ENCODE measurements around the gene ETFA.

ETFA gene

DNA sequence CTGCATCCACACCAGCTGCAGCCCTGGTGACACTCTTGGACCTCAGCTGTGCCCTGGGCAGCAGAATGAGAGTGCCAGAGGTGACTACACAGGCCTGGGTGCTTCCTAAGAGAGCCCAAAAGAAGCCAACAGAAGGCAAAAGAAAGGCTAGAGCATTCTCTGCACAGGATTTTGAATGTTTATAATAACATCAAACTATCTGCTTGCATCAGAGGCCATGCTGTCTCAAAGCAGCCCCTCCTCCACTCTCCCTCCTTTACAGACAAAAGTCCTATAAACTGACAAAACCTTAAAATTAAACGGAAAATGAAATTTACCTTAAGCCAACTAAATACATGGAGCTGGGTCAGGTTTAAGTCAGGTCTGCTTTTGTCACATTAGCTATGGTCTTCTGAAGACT lies 95.6 kb downstream of the ETFA start:
- DNase-seq (ENCODE audit: low spot score) = no peak

DNA sequence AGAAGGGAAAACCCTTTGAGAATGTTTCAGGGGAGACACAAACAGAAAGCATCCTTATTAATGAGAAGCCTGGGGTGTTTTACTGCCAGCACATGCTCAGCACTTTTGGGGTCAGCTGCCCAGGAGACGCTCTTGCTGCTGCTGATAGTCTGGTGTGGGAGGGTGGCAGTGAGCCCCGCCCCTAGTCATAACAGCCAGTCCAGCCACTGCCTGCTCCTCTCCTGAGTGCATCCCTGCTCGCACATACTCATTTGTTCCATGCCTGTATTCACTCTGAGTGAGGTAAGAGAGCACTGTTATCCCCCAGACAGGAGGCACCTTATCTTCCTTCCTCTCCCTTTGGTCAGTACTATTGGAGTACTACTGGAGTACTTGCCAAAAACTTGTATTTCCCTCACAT lies 101.3 kb downstream of the ETFA start:
- no peak for DNase-seq (ENCODE audit: low spot score)

DNA sequence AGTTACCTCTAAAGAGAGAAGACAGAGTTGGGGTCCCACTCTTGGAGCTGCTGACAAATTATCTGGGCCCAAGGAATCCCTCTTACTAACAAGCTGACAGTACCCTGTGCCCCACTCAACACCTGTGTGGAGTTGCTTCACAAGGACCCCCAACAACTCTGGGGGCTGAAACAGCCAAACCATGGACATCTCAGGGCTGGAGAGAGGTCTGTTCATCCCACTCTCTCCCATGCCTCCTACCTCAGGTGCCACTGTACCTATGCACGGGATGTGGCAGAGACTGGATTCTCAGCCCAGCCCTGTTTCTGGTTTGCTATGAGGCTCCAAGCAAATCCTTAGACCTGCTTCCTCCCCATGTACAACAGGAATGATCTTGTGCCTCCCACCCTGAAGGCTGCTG lies 101.7 kb downstream of the ETFA start:
- no peak for DNase-seq (ENCODE audit: low spot score)

DNA sequence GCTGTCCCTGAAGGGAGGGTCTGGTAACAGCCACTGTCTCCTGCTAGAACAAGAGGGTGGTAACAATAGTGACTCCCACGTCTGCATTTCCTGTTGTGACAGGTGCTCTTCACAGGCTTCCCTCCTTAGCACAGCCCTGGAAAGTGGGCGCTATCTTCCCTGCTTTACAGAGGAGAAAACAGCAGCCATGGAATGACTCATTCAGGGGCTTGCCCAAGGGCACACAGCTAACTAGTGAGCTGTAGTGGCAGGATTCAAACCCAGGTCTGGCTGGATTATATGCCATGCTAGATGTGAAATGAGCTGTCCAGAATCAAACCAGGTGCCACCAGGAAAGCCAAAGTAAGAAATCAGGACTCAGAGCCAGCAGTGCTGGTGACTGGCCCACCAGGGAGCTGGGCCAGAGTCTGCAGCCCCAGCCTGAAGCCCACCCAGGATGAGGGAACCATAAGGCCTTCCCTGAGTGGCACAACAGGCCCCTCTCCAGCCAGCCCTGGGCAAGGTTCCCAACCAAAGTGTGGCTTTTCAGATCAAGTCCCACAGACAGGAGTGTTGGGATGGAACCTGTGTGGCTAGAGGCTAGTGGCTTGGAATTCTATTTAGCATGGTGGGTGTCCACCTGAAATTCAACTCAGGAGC lies 102.4 kb downstream of the ETFA start:
- DNase-seq (ENCODE audit: low spot score) = no peak

DNA sequence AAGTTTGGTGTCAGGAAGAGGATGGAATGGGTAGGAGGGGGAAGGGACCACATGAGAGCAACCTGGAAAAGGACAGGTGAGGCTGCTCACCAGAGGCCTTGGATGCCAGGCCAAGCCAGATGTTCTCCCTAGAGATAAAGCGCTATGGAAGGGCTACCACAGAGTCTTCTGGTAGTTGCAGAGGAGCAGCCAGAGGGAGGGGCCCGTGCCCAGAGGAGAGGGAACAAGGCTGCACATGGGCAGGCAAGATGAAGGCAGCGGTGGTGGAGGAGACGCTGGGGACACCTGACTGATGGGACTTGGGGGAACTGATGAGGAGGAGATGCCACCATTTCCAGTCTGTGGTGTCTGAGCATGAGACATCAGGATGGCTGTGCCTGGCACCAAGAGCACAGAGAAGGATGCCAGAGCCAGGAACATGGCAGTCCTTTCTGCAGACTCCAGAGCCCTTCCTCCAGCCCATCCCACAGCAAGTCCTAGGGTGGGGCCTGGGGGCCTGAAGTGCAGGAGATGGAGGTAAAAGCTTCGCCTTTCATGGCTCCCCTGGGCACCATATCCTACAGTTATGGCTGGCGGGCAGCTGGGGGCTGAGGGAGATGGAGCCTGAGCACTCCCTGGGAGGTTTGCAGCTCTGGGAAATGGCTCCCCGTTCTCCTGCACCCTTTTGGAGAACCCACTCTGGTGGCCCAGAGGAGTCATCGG lies 103.0 kb downstream of the ETFA start:
- DNase-seq (ENCODE audit: low spot score) = no peak

DNA sequence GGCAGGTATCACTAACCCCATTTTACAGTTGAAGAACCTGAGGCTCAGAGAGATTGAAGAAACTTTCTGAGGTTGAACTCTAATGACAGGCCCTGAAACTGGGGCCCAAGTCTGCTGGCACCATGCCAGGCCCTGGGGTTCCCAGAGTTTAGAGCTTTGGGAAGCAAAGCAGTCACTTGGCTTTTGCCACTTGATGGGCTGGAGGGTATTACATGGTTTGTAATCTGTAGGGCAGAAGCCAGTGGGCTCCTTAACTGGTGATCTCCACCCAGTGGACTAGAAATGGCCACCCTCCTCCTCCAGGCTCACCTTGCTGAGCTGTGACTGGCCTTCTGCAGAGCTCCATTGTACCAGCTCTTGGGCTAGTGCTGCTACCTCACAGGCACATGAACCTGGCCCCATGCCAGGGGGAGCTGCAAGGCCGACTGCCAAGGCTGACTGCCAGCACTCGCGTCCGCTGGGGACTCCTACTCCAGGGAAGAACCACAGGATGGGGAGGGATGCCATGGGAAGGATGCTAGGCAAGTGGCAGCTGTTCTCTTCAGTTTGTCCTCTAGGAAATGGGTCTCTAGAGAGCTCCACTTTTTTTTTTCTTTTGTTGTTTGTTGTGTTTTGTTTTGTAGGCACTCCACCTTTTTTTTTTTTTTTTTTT lies 104.8 kb downstream of the ETFA start:
- no peak for DNase-seq (ENCODE audit: low spot score)

DNA sequence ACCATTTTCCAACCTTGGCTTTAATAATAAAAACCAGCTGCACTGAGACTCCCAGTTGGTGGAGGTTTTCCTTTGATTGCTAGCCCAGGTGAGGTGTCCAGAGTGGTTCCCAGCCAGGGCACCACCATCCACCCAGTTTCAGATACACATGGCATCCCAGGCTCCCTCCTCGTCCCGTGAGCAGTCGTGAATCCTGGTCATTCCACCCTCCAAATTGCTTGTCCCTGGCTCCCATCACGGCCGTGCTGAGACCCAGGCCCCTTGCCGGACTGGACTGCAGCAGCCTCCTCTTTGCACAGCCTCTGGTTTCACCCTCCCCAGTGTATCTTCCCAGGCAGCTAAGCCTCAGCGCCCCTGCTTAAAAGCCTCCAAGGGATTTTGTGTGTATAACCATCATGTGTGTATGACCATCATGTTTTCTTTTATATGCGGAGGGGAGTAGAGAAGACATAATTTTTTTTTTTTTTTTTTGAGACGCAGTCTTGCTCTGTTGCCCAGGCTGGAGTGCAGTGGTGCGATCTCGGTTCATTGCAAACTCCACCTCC lies 106.3 kb downstream of the ETFA start:
- DNase-seq (ENCODE audit: low spot score) = no peak

DNA sequence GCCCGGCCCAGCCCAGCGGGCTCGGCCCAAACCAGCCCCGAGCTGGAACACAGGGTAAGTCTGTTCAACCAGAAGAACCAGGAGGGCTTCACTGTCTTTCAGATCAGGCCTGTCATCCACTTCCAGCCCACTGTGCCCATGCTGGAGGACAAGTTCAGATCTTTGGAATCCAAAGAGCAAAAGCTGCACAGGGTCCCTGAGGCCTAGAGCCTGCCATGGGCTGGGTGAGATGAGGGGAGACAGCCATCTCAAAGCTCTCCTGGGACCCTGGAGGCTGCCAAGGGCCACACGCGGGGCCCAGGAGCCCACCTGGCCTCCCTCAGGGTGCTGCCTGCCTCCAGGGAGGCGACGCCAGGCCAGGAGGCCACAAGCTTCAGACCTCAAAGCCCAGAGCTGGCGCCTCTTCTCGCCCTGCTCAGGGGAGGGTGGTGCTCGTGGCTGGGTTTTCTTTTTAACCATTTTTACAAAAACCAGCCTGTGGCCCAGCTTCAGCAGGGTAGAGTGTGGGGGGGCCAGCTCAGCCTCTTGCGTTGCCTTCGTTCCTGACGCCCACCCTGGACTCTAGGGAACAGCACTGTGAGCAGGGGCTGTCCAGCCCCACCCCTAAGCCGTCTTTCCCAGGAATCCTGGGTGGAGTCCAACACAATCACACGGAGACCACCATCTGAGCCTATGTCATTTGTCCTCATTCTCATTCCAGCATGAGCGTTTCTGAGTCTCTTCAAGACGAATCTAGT lies 107.0 kb downstream of the ETFA start:
- DNase-seq (ENCODE audit: low spot score) = no peak

DNA sequence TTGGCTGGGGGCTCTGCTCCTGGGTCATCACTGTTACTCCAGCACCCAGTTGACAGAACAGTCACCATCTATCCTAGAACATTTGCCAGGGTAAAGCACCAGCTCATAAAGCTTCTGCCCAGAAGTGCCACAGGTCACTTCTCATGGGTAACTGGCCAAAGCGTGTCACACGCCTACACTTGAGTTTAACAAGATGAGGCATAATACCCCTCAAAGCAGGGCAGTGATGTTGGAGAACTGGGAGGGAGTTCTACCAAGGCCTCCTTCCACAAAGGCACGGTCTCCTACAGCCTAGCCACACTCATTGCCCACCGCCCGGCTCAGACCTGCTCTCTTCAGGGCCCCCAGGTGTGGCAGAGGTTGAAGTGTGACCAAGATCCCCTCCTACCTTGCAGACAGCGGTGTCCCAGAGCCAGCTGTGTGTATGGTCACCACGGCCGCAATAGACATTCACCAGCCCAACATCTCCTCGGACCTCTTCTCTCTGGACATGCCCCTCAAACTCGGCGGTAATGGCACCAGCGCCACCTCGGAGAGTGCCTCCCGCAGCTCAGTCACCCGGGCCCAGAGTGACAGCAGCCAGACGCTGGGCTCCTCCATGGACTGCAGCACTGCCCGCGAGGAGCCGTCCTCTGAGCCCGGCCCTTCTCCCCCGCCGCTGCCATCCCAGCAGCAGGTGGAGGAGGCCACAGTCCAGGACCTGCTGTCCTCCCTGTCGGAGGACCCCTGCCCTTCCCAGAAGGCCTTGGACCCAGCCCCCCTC lies 107.7 kb downstream of the ETFA start:
- no peak for DNase-seq (ENCODE audit: low spot score)

DNA sequence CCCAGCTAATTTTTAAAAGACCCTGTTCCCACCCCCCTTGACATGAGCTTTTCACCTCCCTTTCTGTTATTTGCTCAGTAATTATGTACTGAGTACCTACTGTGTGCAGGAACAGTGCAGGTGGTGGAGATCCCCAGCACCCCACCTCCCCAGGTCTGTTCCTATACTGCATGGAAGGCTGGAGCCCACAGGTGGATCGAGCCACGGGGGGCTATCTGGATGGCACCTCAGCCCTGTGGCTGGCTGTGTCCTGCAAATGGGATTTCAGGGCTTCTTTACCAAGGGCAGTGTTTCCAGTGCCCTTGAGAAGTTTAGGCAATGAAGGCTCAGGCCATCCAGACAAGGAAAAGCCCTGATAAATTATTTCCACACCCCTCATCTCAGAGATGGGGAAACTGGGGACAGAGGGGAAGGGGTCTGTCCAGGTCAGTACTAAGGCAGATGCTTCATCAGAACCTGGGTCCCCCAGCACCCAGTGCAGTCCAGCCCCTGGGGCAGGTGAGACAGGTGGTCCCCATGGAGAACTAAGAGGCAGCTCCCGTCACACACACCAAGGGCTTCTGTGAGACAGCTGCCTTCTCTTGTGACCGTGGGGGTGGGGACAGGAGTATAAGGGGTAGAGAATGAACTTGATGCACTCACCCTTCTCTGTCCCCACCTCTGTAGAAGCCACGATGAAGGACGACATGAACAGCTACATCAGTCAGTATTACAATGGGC lies 109.6 kb downstream of the ETFA start:
- no peak for DNase-seq (ENCODE audit: low spot score)

DNA sequence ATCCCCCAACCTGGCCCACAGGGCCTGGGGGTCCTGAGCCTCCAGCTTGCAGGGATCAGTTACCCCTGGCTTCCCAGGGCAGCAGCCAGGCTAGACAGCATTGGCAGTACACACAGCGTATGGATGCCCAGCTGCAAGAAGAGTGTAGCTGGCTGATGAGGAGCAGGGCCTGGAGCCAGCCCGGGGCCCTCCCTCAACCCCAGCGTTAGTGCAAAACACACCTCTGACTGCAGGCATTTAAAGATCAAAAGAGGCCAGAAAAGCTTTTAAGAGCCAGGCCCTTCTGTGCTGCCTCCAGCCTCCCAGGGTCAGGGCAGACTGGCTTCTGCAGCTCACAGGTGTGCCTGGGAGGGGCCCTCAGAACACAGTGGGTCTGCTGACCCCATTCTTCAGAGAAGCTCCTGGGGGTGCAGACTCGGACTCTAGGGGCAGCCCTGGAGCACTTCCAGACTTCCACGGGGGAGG lies 110.6 kb downstream of the ETFA start:
- DNase-seq (ENCODE audit: low spot score) = no peak

DNA sequence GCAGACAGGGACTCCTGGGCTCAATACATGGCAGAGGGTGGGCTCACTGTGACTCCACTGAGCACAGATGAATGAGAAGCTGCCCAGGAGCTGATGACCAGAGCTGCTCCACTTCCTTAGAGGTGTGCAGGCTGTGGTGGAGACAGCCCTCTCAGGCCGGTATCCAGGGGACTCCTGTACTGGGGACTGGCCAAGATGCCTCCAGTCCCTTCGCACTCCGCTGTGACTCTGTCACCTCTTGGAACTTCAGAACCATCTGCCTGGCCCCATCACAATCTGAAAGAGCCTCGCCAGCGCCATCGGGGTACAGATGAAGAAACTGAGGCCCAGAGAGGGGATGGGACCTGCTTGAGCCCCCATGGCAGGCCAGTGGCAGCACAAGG lies 111.2 kb downstream of the ETFA start:
- no peak for DNase-seq (ENCODE audit: low spot score)

DNA sequence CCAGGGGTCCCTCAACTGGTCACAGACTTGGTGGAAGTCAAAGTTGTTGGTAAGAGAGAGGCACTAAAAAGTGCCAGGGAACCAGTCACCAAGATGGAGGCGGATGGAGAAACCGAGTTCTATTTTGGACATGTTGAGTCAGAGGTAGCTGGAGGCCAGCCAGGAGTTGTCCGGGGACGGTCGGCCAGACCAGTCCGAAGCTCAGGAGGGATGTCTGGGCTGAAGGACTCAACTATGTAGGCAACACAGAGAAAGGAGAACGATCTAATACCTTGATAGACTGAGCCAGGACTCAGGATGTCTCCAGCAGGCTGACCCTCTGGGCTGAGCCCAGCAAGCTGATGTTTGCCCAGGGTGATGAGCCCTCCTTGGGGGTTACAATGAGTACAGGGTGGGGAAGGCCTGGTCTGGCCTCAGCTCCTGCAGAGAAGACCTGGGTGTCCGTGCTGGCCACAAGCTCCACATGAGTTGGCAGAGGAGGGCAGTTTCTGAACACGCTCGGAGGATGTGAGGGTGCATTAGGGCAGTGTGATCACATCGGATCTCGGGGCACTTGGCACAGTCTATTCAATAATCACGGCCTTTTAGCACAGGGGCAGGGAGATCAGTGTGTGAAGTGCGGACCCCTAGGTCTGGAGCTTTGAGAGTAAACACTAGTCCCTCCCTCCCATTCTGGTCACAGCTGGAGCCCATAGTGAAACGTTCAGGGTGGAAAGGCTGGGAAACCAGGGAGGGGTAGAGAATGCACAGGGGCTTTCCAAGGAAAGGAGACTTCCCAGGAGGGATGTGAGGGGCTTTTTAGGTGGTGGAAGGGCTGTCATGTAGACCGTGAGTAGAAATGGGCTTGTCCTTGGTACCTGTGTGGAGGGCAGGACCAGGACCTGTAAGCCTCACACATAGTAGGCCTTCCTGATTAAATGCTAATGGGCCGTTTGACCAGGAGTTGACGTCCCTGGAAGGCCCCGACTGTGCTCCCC lies 111.9 kb downstream of the ETFA start:
- DNase-seq (ENCODE audit: low spot score) = no peak

DNA sequence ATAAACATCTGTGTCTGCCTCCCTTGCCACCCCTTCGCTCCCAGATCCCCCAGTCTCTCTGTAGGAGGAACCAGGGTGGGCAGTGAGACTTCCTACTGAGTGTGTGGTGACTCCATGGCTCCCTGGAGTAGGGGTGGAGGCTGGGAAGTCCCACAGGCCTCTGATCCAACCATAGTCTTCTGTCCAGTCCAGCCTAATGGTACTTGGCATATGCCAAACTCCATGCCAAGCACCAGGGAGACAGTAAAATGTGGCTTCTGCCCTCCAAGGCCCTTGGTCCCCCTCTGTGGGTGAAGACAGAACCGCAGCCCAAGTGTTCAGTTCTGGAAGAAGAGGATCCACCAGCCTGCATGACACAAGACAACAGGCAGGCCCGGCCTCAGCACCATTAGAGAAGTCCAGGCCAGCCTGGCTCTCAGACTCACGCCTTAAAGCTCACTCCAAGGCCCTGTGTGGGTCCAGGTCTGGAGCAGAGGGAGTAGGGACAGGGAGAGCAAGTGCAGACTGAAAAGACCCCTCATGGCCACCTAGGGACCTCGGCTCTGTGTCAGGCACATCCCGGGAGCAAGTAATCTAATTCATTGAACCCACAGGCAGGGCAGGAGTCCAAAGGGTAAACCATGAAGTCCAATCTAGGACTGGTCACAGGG lies 112.7 kb downstream of the ETFA start:
- DNase-seq (ENCODE audit: low spot score) = no peak

DNA sequence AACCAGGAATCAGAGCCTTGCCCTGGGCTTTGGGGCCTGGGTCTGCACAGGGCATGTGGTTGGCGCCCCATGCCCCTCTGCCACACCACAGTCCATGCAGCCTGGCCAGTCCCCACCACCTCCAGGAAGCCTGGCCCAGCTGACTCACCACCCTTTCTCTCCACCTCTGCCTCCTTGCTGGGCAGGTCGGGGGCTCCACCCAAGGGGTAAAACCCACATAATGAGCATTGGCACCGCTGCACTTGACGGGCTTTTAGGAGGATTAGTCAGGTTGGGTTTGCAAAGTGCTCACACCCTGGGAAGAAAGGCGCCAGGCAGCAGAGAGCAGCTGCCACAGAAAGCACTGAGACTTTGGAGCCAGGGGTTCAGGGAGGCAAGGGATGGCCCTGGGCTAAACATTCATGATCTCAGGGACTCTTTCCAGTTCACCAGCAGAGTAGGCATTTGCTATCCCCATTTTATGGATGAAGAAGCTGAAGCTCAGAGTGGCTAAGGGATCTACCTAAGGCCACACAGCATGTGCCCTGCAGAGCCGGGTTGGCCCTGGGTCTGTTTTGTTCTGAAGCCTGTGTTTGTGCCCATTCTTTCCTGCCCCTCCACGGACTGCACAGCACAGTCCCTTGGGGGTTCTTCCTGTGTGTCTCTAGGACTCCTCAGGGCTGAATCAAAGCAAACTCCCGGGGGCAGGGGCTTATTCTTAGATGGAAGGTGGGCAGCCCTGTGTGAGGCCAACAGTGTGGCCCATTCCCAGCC lies 113.4 kb downstream of the ETFA start:
- DNase-seq (ENCODE audit: low spot score) = peak; percentile 61

DNA sequence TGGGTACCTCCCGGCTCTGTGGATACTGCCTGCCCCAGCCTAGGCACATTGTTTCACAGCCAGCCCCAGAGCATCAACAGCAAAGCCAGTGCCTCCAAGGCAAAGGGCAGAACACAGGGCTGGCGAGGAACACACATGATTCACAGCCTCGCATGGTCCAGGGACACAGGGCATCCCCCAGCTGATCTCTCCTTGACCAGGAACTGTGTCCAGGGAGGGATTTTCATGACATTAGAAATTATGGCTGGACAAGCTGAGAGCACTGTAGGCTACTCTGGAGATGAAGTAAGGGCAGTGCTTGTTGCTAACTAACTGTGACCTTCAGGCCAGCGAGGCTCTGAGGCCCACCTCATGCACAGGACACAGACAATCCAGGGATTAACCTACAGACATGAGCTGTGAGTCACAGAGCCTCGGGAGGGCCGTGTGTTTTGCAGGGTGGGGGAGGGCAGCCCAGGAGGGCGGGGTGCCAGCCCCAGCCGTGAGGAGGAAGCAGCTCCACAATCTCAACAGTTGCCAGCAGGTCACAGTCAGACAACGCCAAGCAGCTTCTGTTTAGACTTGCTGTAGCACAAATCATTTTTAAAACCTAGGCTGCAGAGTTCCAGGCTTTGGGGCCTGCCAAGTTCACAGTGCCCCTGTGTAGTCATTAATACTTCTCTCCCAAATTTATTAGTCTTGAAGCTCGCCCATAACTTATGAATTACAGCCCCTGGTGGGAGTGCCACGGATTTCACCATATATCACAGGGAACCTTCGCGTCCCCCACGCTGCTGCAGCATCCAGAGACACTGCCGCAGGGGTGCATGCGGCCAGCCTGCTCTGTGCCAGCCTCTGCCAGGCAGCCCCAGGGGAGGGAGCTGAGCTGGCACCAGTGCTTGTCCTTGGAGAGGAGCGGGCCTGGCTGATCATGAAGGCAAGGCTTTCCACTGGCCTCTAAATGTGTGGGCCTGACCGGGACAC lies 114.7 kb downstream of the ETFA start:
- peak; percentile 67 for DNase-seq (ENCODE audit: low spot score)

DNA sequence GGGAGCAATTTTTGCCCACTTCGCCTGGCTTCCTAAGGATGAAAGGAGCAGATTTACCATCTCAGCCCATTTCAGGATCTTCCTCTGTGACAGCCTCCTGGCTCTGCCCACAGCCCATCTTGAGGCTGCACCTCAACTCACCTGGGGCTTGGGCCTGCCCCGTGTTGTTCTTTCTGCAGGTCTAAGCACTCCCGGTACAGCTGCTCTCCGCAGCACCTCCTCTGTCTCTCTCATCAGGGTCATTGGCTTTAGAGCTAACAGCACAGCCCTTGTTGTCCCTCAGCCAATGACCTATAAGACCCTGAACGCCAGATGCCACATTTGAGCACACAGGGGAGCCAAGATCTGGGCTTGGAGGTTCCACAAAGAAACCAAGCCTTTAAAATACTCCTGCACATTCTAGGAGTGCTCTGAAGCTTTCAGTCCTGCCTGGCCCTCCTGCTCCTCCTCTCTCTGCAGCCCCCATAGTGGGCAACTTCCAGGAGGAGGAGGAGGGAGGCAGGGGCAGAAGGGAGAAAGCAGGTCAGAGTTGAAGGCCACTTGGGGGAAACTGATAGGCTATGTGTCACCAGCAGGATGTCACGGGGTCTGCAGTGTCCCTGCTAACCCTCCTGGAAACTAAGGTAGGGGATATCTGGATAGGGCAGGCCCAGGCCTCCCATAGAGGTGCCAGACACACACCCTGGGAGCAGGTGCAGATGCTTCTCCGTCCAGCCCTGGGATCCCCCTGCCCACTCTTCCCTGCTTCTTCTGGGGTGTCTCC lies 115.6 kb downstream of the ETFA start:
- DNase-seq (ENCODE audit: low spot score) = no peak
